Skin epidermis (tissue), 12 donors: Measurements from ENCODE around the gene GRK4.
"Not testable (repeated sequence)": the region's sequence is repeated elsewhere in the genome, so short reads cannot be mapped to it uniquely, and the experiment has no call there.

Experiments
- H3K27ac ChIP-seq, 21 experiments: fragments of 200-600 bp; sonication (generic) in 11 of 21; one replicate each; pipeline ENCODE4 v1.5.0; 2020; ENCODE audit warnings: mild to moderate bottlenecking in 3 of 21, inconsistent platforms in 2 of 21, moderate library complexity in 2 of 21
- H3K4me3 ChIP-seq, 7 experiments: fragments of 200-600 bp; sonication (generic) in 2 of 7; one replicate each; pipeline ENCODE4 v1.5.0; 2020; ENCODE audit warnings: inconsistent platforms in 2 of 7, mild to moderate bottlenecking in 2 of 7, moderate library complexity in 1 of 7

Gene GRK4

GRCh38 chr4:2939383-2940243, 23.8 kb upstream of the GRK4 start:
- Histone ChIP-seq H3K4me3 (no peak overlapping the region), H3K27ac (peak overlapping the region in 1 of 21 experiments; percentile 29)

GRCh38 chr4:2940267-2941137, 22.9 kb upstream of the GRK4 start:
- peak overlapping the region in 1 of 21 experiments; percentile 29 for H3K27ac ChIP-seq

GRCh38 chr4:2941138-2942036, 22.0 kb upstream of the GRK4 start:
- no peak overlapping the region for H3K4me3 ChIP-seq
- peak overlapping the region in 2 of 21 experiments; percentile 49 to 67 for H3K27ac ChIP-seq

More at GRCh38 chr4:2940267-2941137, 22.9 kb upstream of the GRK4 start:
- no peak overlapping the region for H3K4me3 ChIP-seq

- H3K27ac ChIP-seq, result peak overlapping the region in 13 of 21 experiments; percentile 10 to 67 (median 45)
- no peak overlapping the region for H3K4me3 ChIP-seq
Observed at GRCh38 chr4:2942037-2942531, 21.3 kb upstream of the GRK4 start.

- no peak overlapping the region for H3K4me3 ChIP-seq
- H3K27ac ChIP-seq, result peak overlapping the region in 12 of 21 experiments; percentile 16 to 67 (median 46)
Observed at GRCh38 chr4:2942532-2943363, 20.6 kb upstream of the GRK4 start.

- peak overlapping the region in 3 of 21 experiments; percentile 28 to 53 (median 49) for H3K27ac ChIP-seq
Observed at GRCh38 chr4:2943364-2944090, 19.8 kb upstream of the GRK4 start.

GRCh38 chr4:2944091-2944482, 19.3 kb upstream of the GRK4 start:
- H3K27ac ChIP-seq, result no peak overlapping the region

More at GRCh38 chr4:2943364-2944090, 19.8 kb upstream of the GRK4 start:
- no peak overlapping the region for H3K4me3 ChIP-seq

GRCh38 chr4:2944586-2945526, 18.5 kb upstream of the GRK4 start:
- H3K4me3 ChIP-seq, result no peak overlapping the region
- H3K27ac ChIP-seq, result no peak overlapping the region

More at GRCh38 chr4:2944091-2944482, 19.3 kb upstream of the GRK4 start:
- no peak overlapping the region for H3K4me3 ChIP-seq

- H3K4me3 ChIP-seq, H3K27ac ChIP-seq: not testable (repeated sequence)
Observed at GRCh38 chr4:2945619-2946604, 17.5 kb upstream of the GRK4 start.

- no peak overlapping the region for H3K4me3 ChIP-seq
- H3K27ac ChIP-seq, result peak overlapping the region in 2 of 21 experiments; percentile 15 to 35
Observed at GRCh38 chr4:2946812-2947600, 16.4 kb upstream of the GRK4 start.

GRCh38 chr4:2947926-2948325, 15.4 kb upstream of the GRK4 start:
- H3K4me3 ChIP-seq, result no peak overlapping the region
- peak overlapping the region in 2 of 21 experiments; percentile 12 to 35 for H3K27ac ChIP-seq

- Histone ChIP-seq H3K4me3 (no peak overlapping the region), H3K27ac (no peak overlapping the region)
Observed at GRCh38 chr4:2948895-2949781, 14.2 kb upstream of the GRK4 start.

GRCh38 chr4:2949782-2950125, 13.6 kb upstream of the GRK4 start:
- Histone ChIP-seq H3K4me3 (no peak overlapping the region), H3K27ac (no peak overlapping the region)
